ENCODE results near the gene CCDC150. TPM values are rescaled to one million over a fixed set of nuclear protein-coding genes. Genes with fewer than 3 reads are reported as not detected.

Gene CCDC150
- total and polyA plus RNA-seq, 9 of the 15 experiments (the other 6 are each of a cell fraction or from before 2014, with no cell fraction given), result 4.4 to 23.1 (median 11.3) TPM

DNA sequence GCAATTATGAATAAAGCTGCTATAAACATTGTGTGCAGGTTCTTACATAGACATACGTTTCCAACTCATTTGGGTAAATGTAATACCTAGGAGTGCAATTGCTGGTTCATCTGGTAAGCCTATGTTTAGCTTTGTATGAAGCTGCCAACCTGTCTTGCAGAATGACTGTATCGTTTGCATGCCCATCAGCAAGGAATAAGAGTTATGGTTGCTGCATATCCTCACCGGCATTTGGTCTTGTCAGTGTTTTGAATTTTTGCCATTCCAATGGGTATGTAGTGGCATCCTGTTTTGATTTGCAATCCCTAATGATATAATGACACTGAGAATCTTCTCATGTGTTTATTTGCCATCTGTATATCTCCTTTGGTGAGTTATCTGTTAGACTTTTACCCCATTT lies 20.7 kb downstream of the CCDC150 start:
- no peak for DNase-seq (ENCODE audit: extremely low read depth in 1 of 4, low spot score in 3 of 4)
- BruUV-seq (replicated peaks), result no TSS peak
- Histone ChIP-seq H3K27me3 (ENCODE audit: control insufficient read depth in 2 of 2, insufficient read depth in 2 of 2, low read length in 2 of 2) (no peaks in the 10 kb centered on the region), H3K36me3 (ENCODE audit: control insufficient read depth, insufficient read depth, low read length) (peaks cover 11% of the 10 kb centered on the region; the same call in 1 of the 3 replicates), H3K9ac (ENCODE audit: insufficient read depth in 1 of 2, low read depth in 2 of 2, low read length in 2 of 2) (no peak overlapping the region), H4K20me1 (replicated peaks; ENCODE audit: control insufficient read depth, insufficient read depth, low read length) (no peaks in the 10 kb centered on the region), H3K27ac (ENCODE audit: extremely low read depth, low read depth, low read length) (no peak overlapping the region), H3K9me1 (ENCODE audit: control insufficient read depth, insufficient read depth, low read length) (no peaks in the 10 kb centered on the region), H2AFZ (ENCODE audit: low read depth, low read length) (no peak overlapping the region), H3K9me3 (replicated peaks; ENCODE audit: control insufficient read depth, insufficient read depth, low read depth, low read length) (no peaks in the 10 kb centered on the region), H3K4me1 (replicated peaks in 1 of 2; ENCODE audit: control insufficient read depth in 2 of 2, insufficient read depth in 2 of 2, low read length in 2 of 2) (no peaks in the 10 kb centered on the region), H3K79me2 (ENCODE audit: control insufficient read depth, insufficient read depth, low read length) (no peaks in the 10 kb centered on the region), H3K4me2 (ENCODE audit: insufficient read depth, low read length) (no peak overlapping the region), H3K4me3 (no peak overlapping the region)
- in situ Hi-C loops (cut with MboI) (no loop called here), intact Hi-C loops (cut with micrococcal nuclease) (no loop called here)
- ChIA-PET CTCF (ENCODE audit: low intra/inter-chr PET ratio) (no interaction called here), POLR2A (interaction anchor here (0.7 to 1.2 kb wide), 2 partner anchors 16 to 107 kb away, joined by 3 to 4 read pairs; no protein-coding TSS in a partner anchor)
- WGBS (ENCODE audit: insufficient coverage, low coverage, missing lambda C conversion rate), result 76% methylated on average over 3 of the region's 3 CpGs
- no peak for TF ChIP-seq CBX1 (IDR thresholded peaks at IDR 0.05; ENCODE audit: low read depth)
- no peak for FAIRE-seq
- ATAC-seq, result no peak

DNA sequence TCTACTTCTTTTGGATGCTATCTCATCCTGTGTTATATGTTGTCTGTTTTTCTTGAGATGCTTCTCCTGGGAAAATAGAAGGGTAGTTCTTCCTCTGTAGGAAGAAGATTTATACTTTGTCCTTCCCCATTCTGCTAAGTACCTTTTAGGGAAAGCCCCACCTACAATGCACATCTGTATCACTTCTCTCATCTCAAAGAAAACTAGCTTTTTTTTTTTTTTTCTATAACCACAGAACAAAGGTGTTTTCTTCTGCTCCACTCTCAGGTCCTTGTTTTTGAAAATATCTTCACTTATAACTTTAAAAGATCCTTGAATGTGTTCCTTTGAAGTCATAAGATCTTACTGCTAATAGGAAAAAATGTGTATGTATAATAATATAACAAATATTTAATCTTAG lies 30.8 kb downstream of the CCDC150 start:
- ChIA-PET POLR2A (no interaction called here), CTCF (ENCODE audit: low intra/inter-chr PET ratio) (no interaction called here)
- no TSS peak for BruUV-seq (replicated peaks)
- H3K4me2 ChIP-seq (ENCODE audit: insufficient read depth, low read length), result no peak overlapping the region
- no peaks in the 10 kb centered on the region for H4K20me1 ChIP-seq (replicated peaks; ENCODE audit: control insufficient read depth, insufficient read depth, low read length)
- H3K9me1 ChIP-seq (ENCODE audit: control insufficient read depth, insufficient read depth, low read length), result no peaks in the 10 kb centered on the region
- H3K27ac ChIP-seq (ENCODE audit: extremely low read depth, low read depth, low read length), result no peak overlapping the region
- intact Hi-C loops (cut with micrococcal nuclease), result no loop called here
- H3K27me3 ChIP-seq (ENCODE audit: control insufficient read depth in 2 of 2, insufficient read depth in 2 of 2, low read length in 2 of 2), result no peaks in the 10 kb centered on the region
- H3K9ac ChIP-seq (ENCODE audit: insufficient read depth in 1 of 2, low read depth in 2 of 2, low read length in 2 of 2), result no peak overlapping the region
- DNase-seq (ENCODE audit: extremely low read depth in 1 of 4, low spot score in 3 of 4), result no peak
- TF ChIP-seq MXI1 (IDR thresholded peaks at IDR 0.05; ENCODE audit: low read depth, low read length) (no peak), MCM5 (IDR thresholded peaks at IDR 0.05; ENCODE audit: low read depth) (no peak)
- TF ChIP-seq, protein P1, sequence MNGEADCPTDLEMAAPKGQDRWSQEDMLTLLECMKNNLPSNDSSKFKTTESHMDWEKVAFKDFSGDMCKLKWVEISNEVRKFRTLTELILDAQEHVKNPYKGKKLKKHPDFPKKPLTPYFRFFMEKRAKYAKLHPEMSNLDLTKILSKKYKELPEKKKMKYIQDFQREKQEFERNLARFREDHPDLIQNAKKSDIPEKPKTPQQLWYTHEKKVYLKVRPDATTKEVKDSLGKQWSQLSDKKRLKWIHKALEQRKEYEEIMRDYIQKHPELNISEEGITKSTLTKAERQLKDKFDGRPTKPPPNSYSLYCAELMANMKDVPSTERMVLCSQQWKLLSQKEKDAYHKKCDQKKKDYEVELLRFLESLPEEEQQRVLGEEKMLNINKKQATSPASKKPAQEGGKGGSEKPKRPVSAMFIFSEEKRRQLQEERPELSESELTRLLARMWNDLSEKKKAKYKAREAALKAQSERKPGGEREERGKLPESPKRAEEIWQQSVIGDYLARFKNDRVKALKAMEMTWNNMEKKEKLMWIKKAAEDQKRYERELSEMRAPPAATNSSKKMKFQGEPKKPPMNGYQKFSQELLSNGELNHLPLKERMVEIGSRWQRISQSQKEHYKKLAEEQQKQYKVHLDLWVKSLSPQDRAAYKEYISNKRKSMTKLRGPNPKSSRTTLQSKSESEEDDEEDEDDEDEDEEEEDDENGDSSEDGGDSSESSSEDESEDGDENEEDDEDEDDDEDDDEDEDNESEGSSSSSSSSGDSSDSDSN (IDR thresholded peaks at IDR 0.05; ENCODE audit: borderline replicate concordance in 1 of 2, low read depth in 2 of 2, low read length in 2 of 2), result no peak
- no peak overlapping the region for H3K4me3 ChIP-seq
- H3K9me3 ChIP-seq (replicated peaks; ENCODE audit: control insufficient read depth, insufficient read depth, low read depth, low read length), result no peaks in the 10 kb centered on the region
- no peak for FAIRE-seq
- H3K36me3 ChIP-seq (ENCODE audit: control insufficient read depth, insufficient read depth, low read length), result no peaks in the 10 kb centered on the region
- in situ Hi-C loops (cut with MboI), result no loop called here
- H2AFZ ChIP-seq (ENCODE audit: low read depth, low read length), result no peak overlapping the region
- ATAC-seq, result no peak
- no peaks in the 10 kb centered on the region for H3K4me1 ChIP-seq (replicated peaks in 1 of 2; ENCODE audit: control insufficient read depth in 2 of 2, insufficient read depth in 2 of 2, low read length in 2 of 2)
- H3K79me2 ChIP-seq (ENCODE audit: control insufficient read depth, insufficient read depth, low read length), result no peaks in the 10 kb centered on the region

Data from K562 (cell line).